ENCODE measurements around the gene PRKCB. TPM values are rescaled to one million over a fixed set of nuclear protein-coding genes. Genes with fewer than 3 reads are reported as not detected.

PRKCB gene
- total RNA-seq, 1 donor from 2014 or later, result 0.38 TPM

- no peaks in the 10 kb centered on the region for H3K36me3 Mint-ChIP-seq
- TF ChIP-seq CTCF (IDR thresholded peaks at IDR 0.05; ENCODE audit: unreplicated experiment), result no peak
- H3K27ac Mint-ChIP-seq, result no peak overlapping the region
- DNase-seq (ENCODE audit: low spot score in 2 of 2, unreplicated experiment in 2 of 2), result no peak
- no peak overlapping the region for H3K4me3 Mint-ChIP-seq
- peaks cover 53% of the 10 kb centered on the region for H3K27me3 Mint-ChIP-seq (ENCODE audit: low read depth)
- H3K9me3 Mint-ChIP-seq, result no peaks in the 10 kb centered on the region
- no peaks in the 10 kb centered on the region for H3K4me1 Mint-ChIP-seq
These were observed 129.5 kb downstream of the PRKCB start for GRCh38 chr16:23965137-23965733.

GRCh38 chr16:23966597-23967394 lies 131.0 kb downstream of the PRKCB start:
- H3K36me3 Mint-ChIP-seq, result no peaks in the 10 kb centered on the region
- H3K4me3 Mint-ChIP-seq, result no peak overlapping the region
- no peak overlapping the region for H3K27ac Mint-ChIP-seq
- H3K9me3 Mint-ChIP-seq, result no peaks in the 10 kb centered on the region
- no peaks in the 10 kb centered on the region for H3K4me1 Mint-ChIP-seq
- TF ChIP-seq CTCF (IDR thresholded peaks at IDR 0.05; ENCODE audit: unreplicated experiment), result no peak
- peaks cover 53% of the 10 kb centered on the region for H3K27me3 Mint-ChIP-seq (ENCODE audit: low read depth)
- no peak for DNase-seq (ENCODE audit: low spot score in 2 of 2, unreplicated experiment in 2 of 2)

GRCh38 chr16:23967775-23968174 lies 132.0 kb downstream of the PRKCB start:
- Mint-ChIP-seq H3K27me3 (ENCODE audit: low read depth) (peaks cover 46% of the 10 kb centered on the region), H3K27ac (no peak overlapping the region), H3K9me3 (no peaks in the 10 kb centered on the region), H3K36me3 (no peaks in the 10 kb centered on the region), H3K4me3 (no peak overlapping the region), H3K4me1 (no peaks in the 10 kb centered on the region)
- no peak for DNase-seq (ENCODE audit: low spot score in 2 of 2, unreplicated experiment in 2 of 2)
- TF ChIP-seq CTCF (IDR thresholded peaks at IDR 0.05; ENCODE audit: unreplicated experiment), result no peak

- Mint-ChIP-seq H3K9me3 (no peaks in the 10 kb centered on the region), H3K36me3 (no peaks in the 10 kb centered on the region), H3K27ac (no peak overlapping the region), H3K27me3 (ENCODE audit: low read depth) (peaks cover 42% of the 10 kb centered on the region), H3K4me1 (no peaks in the 10 kb centered on the region), H3K4me3 (no peak overlapping the region)
- DNase-seq (ENCODE audit: low spot score in 2 of 2, unreplicated experiment in 2 of 2), result no peak
- no peak for TF ChIP-seq CTCF (IDR thresholded peaks at IDR 0.05; ENCODE audit: unreplicated experiment)
These were observed 132.4 kb downstream of the PRKCB start for GRCh38 chr16:23968176-23968575.

- Mint-ChIP-seq H3K9me3 (no peaks in the 10 kb centered on the region), H3K27me3 (ENCODE audit: low read depth) (peaks cover 46% of the 10 kb centered on the region), H3K4me3 (no peak overlapping the region), H3K4me1 (no peaks in the 10 kb centered on the region), H3K27ac (no peak overlapping the region), H3K36me3 (no peaks in the 10 kb centered on the region)
- no peak for TF ChIP-seq CTCF (IDR thresholded peaks at IDR 0.05; ENCODE audit: unreplicated experiment)
- DNase-seq (ENCODE audit: low spot score in 2 of 2, unreplicated experiment in 2 of 2), result no peak
These were observed 133.9 kb downstream of the PRKCB start for GRCh38 chr16:23969468-23970297.

Data from mesothelial cell of epicardium (in vitro differentiated cells).